Activated CD4-positive, alpha-beta T cell treated with anti-CD3 and anti-CD28 coated beads, Interleukin-2, amount 10 ng/mL, durations not matched to agents 7 days and 5 days (primary cell): ENCODE measurements around the gene NFKB1. TPM values are rescaled to one million over a fixed set of nuclear protein-coding genes. Genes with fewer than 3 reads are reported as not detected.

Experiments
- CTCF ChIA-PET: fragments of 350-600 bp; sonication (Branson Sonifier 250); formaldehyde crosslinking; loops from one replicate; lab custom pipeline; 2021; ENCODE audit warnings: antibody characterized with exemption; lab: Charles Lee
- POLR2A ChIA-PET: fragments of 350-600 bp; sonication (Branson Sonifier 250); formaldehyde crosslinking; loops from one replicate; lab custom pipeline; 2021; ENCODE audit warnings: antibody characterized with exemption; lab: Charles Lee
- DNase-seq: peaks from one replicate; pipeline ENCODE4 v3.0.0-alpha.2; 2020
- H3K27ac Mint-ChIP-seq: one replicate; pipeline ENCODE4 v1.8.0; 2021; ENCODE audit warnings: mild to moderate bottlenecking, moderate library complexity, mixed read lengths
- H3K27me3 Mint-ChIP-seq: one replicate; pipeline ENCODE4 v1.8.0; 2021; ENCODE audit warnings: mixed read lengths
- H3K36me3 Mint-ChIP-seq: one replicate; pipeline ENCODE4 v1.8.0; 2021; ENCODE audit warnings: low read depth, mixed read lengths
- H3K4me1 Mint-ChIP-seq: one replicate; pipeline ENCODE4 v1.8.0; 2021; ENCODE audit warnings: mixed read lengths
- H3K4me3 Mint-ChIP-seq: one replicate; pipeline ENCODE4 v1.8.0; 2021; ENCODE audit warnings: mild to moderate bottlenecking, moderate library complexity, mixed read lengths
- H3K9me3 Mint-ChIP-seq: one replicate; pipeline ENCODE4 v1.8.0; 2021; ENCODE audit warnings: mixed read lengths
- total RNA-seq, 2 experiments: library from RNA; stranded (reverse); gene quantifications; one replicate each; pipeline ENCODE4 v1.2.3, GENCODE V29; 2021

NFKB1 gene
- total RNA-seq, 2 experiments from 2014 or later = 135 to 142 TPM

DNA sequence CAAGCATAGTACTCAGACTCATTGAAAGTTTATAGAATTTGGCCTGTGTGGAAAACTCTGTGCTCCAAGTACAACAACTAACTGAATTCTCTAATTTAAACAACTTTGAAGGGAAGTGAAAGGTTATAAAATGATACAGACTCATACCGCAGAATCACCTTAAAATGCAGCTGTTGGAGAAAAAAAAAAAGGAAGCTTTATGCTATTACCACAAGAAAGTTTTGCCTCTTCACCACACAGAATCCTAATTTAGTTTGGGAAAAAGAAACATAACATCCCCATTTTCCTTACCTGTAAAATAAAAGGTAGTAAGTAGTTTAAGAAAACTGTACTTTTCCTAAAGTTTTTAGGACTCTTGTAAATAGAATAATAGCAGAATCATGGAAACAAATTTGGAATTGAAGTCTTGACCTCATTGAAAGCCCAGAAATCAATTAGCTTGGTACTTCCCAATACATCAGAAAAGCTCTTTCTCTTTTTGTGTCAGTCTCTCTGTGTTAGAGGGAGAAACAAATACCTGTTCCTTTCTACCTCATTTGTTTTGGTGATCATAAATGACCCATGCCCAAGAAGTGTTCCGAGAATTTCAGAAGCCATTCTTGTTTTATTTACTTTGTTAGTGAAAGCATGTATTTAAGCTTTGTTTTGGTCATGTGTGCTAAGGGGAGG is 78.8 kb downstream of the NFKB1 start:
- H3K27me3 Mint-ChIP-seq = no peaks in the 10 kb centered on the region
- DNase-seq = no peak
- no peak overlapping the region for H3K4me3 Mint-ChIP-seq
- H3K4me1 Mint-ChIP-seq = peaks cover 82% of the 10 kb centered on the region
- POLR2A ChIA-PET = no interaction called here
- peak overlapping the region; percentile 43 for H3K27ac Mint-ChIP-seq
- CTCF ChIA-PET = interaction anchor here (0.9 to 1.6 kb wide), 2 partner anchors 11 to 32 kb away, joined by 3 to 11 read pairs; no protein-coding TSS in a partner anchor
- peaks cover 81% of the 10 kb centered on the region for H3K36me3 Mint-ChIP-seq
- no peaks in the 10 kb centered on the region for H3K9me3 Mint-ChIP-seq

DNA sequence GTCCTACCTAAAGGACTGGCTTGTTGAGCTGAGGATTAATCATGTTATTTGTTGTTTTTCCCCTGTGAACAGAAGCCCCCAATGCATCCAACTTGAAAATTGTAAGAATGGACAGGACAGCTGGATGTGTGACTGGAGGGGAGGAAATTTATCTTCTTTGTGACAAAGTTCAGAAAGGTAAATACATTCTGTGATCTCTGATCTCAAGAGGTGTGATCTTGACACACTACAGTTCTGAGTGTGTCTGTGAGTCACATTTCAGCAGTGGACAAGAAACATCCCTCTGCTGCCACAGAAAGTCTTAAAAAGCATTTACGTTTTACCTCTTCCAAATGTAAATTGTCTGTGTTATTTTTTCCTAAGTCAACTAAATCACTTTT is 79.3 kb downstream of the NFKB1 start:
- peaks cover 82% of the 10 kb centered on the region for H3K36me3 Mint-ChIP-seq
- peaks cover 82% of the 10 kb centered on the region for H3K4me1 Mint-ChIP-seq
- no peaks in the 10 kb centered on the region for H3K9me3 Mint-ChIP-seq
- H3K27ac Mint-ChIP-seq = peak overlapping the region; percentile 43
- POLR2A ChIA-PET = no interaction called here
- DNase-seq = no peak
- no peaks in the 10 kb centered on the region for H3K27me3 Mint-ChIP-seq
- CTCF ChIA-PET = no interaction called here
- H3K4me3 Mint-ChIP-seq = no peak overlapping the region

DNA sequence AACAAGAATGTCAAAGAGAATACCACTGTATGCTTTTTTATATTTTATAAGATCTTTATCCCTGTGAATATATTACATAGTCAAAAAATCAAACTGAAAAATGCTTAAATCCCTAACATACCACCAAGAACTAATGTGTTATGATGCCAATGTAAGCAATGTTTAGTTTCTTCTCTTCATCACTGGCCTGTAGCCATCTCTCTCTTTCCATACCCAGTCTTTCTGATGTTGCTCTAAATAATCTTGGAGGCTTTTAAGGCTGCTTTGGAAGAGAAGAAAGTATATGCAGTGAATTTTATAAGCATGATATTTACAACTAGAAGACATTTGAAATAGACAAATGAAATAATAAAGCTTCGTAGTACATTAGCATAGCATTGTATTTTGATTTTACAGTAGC is 82.9 kb downstream of the NFKB1 start:
- Mint-ChIP-seq H3K27me3 (no peaks in the 10 kb centered on the region), H3K9me3 (peaks cover 3% of the 10 kb centered on the region), H3K27ac (no peak overlapping the region), H3K36me3 (peaks cover 81% of the 10 kb centered on the region), H3K4me3 (no peak overlapping the region), H3K4me1 (peaks cover 90% of the 10 kb centered on the region)
- ChIA-PET POLR2A (no interaction called here), CTCF (interaction anchor here (0.8 to 1.3 kb wide), 4 partner anchors 20 to 85 kb away, joined by 3 to 4 read pairs (median 4); no protein-coding TSS in a partner anchor)
- no peak for DNase-seq

DNA sequence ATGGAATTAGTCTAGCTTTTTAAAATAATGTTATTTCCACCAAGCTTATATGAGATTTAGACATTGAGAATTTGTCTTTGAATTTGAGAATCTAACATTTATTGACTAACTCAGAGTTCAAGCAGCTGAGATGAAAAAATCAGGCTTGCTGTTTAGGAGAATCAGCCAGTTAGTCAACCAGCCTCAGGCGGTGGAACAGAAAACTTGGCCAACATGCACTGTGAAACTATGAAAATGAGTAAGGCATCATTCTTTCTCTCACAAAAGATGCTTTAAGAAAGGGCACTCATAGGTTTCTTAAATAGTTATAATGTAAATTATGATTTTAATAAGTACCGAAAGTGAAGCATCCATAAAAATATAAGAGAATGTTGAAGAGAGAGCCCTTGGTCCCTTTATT is 84.2 kb downstream of the NFKB1 start:
- CTCF ChIA-PET = interaction anchor here (0.6 to 1.3 kb wide), 5 partner anchors 9 to 86 kb away, joined by 3 to 4 read pairs (median 3); no protein-coding TSS in a partner anchor
- Mint-ChIP-seq H3K9me3 (peaks cover 11% of the 10 kb centered on the region), H3K36me3 (peaks cover 83% of the 10 kb centered on the region), H3K4me3 (no peak overlapping the region), H3K27ac (peak overlapping the region; percentile 90), H3K4me1 (peaks cover 91% of the 10 kb centered on the region), H3K27me3 (no peaks in the 10 kb centered on the region)
- POLR2A ChIA-PET = no interaction called here
- DNase-seq = no peak

DNA sequence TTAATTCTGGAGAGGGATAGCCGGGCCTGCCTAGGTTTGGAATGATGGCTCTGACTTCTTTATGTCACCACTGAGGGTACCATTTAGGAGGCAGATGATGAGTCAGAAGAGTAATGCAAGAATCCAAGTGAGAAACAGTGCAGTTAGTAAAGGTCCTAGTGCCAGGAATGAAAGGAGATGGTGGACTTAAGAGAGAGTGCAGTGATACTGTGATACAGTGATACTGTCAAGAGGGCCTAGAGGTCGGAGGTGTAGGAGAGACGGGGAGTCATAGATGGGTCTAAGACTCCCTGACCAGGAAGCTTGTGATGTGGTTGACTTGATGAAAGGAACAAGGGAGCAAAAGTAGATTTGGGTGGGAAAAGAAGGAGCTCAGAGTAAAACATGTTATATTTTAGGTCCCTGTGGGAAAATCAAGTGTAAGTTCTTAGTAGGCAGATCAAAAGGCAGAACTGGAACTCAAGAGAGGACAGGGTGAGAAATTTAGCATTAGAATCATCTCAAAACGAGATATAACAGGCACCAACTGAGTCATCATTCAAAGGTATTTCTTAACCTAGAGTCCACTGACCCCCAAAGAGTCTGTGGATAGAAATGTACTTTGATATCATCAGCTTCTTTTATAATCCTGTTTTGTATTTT is 85.0 kb downstream of the NFKB1 start:
- ChIA-PET CTCF (interaction anchor here (1.3 to 1.8 kb wide), 2 partner anchors 9 to 25 kb away, joined by 4 read pairs; no protein-coding TSS in a partner anchor), POLR2A (no interaction called here)
- Mint-ChIP-seq H3K4me1 (peaks cover 93% of the 10 kb centered on the region), H3K4me3 (peak overlapping the region; percentile 49), H3K9me3 (peaks cover 17% of the 10 kb centered on the region), H3K27ac (peak overlapping the region; percentile 90), H3K36me3 (peaks cover 87% of the 10 kb centered on the region), H3K27me3 (no peaks in the 10 kb centered on the region)
- DNase-seq = no peak

DNA sequence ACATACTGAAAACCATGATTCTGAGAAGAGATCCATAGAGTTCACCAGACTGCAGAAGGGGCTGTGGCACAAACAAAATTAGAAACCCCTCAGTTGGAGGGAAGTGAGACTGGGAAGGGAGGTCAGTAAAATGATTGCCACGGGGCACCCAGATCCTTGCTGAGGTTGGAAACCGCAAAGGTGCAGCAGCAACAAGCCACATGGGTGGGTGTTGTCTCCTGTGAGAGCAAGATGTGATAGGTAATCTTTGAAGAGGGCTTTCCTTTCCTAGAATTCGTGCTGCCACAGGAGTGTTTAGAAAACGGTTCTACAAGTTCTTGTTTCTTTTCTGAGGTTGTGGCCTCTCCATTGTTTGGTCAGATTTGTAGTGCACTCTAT is 85.5 kb downstream of the NFKB1 start:
- DNase-seq = peak; percentile 75
- ChIA-PET POLR2A (no interaction called here), CTCF (interaction anchor here (1.8 kb wide), 1 partner anchor 24 kb away, joined by 4 read pairs; no protein-coding TSS in a partner anchor)
- Mint-ChIP-seq H3K36me3 (peaks cover 91% of the 10 kb centered on the region), H3K4me1 (peaks cover 94% of the 10 kb centered on the region), H3K27me3 (no peaks in the 10 kb centered on the region), H3K27ac (peak overlapping the region; percentile 90), H3K9me3 (peaks cover 20% of the 10 kb centered on the region), H3K4me3 (peak overlapping the region; percentile 49)

DNA sequence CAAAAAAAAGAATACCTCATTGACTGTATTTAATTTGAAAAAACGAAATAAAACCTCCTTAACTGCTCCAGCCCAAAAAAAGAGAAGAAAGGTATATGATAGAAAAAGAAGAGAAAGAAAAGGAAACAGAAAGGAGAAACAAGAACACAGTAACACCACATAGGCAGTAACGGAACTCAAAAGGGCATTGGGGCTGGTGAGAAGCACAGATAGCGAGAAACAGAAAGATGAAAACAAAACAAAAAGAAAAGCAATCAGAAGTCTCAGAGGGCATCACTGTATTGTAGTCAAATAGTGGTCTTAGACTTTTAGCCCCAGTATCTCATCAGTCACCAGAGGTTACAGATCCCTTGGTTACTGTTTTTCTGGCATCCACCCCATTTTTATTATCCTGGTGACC is 88.6 kb downstream of the NFKB1 start:
- Mint-ChIP-seq H3K4me3 (no peak overlapping the region), H3K27ac (peak overlapping the region; percentile 87)

DNA sequence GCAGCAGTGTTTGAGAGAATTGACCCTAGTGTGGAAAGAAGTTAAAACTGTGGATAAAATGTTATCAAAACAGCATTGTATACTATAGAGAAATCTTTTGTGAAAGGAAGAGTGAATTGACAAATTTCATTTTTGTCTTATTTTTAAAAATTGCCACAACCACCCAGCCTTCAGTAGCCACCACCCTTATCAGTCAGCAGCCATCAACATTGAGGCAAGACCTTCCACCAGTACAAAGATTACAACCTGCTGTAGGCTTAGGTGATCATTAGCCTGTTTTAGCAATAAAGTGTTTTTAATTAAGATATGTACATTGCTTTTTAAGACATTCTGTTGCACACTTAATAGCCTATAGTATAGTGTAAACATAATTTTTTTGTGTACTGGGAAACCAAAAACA is 91.1 kb downstream of the NFKB1 start:
- H3K36me3 Mint-ChIP-seq = peaks cover 93% of the 10 kb centered on the region
- ChIA-PET CTCF (no interaction called here), POLR2A (no interaction called here)
- peaks cover 37% of the 10 kb centered on the region for H3K9me3 Mint-ChIP-seq
- peaks cover 94% of the 10 kb centered on the region for H3K4me1 Mint-ChIP-seq
- no peaks in the 10 kb centered on the region for H3K27me3 Mint-ChIP-seq
- no peak overlapping the region for H3K4me3 Mint-ChIP-seq
- no peak for DNase-seq
- H3K27ac Mint-ChIP-seq = peak overlapping the region; percentile 79

More for the DNA sequence above, 88.6 kb downstream of the NFKB1 start:
- H3K27me3 Mint-ChIP-seq = no peaks in the 10 kb centered on the region
- CTCF ChIA-PET = interaction anchor here (1.4 kb wide), 1 partner anchor 86 kb away, joined by 3 read pairs; no protein-coding TSS in a partner anchor
- peaks cover 89% of the 10 kb centered on the region for H3K36me3 Mint-ChIP-seq
- peaks cover 96% of the 10 kb centered on the region for H3K4me1 Mint-ChIP-seq
- DNase-seq = no peak
- peaks cover 37% of the 10 kb centered on the region for H3K9me3 Mint-ChIP-seq
- POLR2A ChIA-PET = no interaction called here

DNA sequence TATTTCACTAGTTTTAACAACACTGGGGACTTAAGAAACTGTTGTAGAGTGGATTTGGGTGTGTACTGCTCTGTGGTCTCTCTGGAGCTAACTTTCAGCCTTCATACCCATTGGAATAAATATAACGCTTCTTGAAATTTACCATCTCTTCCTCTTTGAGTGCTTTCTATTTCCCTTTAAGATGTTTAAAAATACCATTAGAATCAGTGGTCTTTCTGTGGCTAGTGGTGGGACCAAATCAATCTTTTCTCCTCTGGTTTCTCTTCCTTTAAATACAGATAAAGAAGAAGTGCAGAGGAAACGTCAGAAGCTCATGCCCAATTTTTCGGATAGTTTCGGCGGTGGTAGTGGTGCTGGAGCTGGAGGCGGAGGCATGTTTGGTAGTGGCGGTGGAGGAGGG is 92.0 kb downstream of the NFKB1 start:
- H3K9me3 Mint-ChIP-seq = peaks cover 34% of the 10 kb centered on the region
- H3K4me3 Mint-ChIP-seq = no peak overlapping the region
- POLR2A ChIA-PET = no interaction called here
- peaks cover 93% of the 10 kb centered on the region for H3K36me3 Mint-ChIP-seq
- no peaks in the 10 kb centered on the region for H3K27me3 Mint-ChIP-seq
- peak overlapping the region; percentile 79 for H3K27ac Mint-ChIP-seq
- DNase-seq = no peak
- CTCF ChIA-PET = no interaction called here
- peaks cover 94% of the 10 kb centered on the region for H3K4me1 Mint-ChIP-seq

DNA sequence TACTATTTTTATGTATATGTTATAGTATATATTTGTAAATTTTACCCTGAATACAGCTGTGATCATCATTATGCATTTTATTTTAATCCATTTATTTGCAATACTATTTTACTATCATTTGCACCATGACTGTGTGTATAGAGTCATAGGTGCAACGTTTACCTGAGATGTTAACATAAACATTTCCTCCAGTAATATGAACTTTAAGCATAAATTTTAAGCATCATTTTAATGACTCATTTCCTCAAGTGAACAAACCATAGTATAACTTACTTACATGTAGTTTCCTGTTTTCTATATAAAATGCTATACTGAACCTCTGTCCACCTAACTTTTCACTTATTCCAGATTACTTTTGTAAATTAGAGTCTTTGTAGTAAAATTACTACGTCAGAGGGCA is 92.8 kb downstream of the NFKB1 start:
- H3K36me3 Mint-ChIP-seq = peaks cover 91% of the 10 kb centered on the region
- no peaks in the 10 kb centered on the region for H3K27me3 Mint-ChIP-seq
- CTCF ChIA-PET = no interaction called here
- POLR2A ChIA-PET = no interaction called here
- peaks cover 94% of the 10 kb centered on the region for H3K4me1 Mint-ChIP-seq
- no peak for DNase-seq
- H3K27ac Mint-ChIP-seq = peak overlapping the region; percentile 62
- H3K9me3 Mint-ChIP-seq = peaks cover 34% of the 10 kb centered on the region
- H3K4me3 Mint-ChIP-seq = no peak overlapping the region

DNA sequence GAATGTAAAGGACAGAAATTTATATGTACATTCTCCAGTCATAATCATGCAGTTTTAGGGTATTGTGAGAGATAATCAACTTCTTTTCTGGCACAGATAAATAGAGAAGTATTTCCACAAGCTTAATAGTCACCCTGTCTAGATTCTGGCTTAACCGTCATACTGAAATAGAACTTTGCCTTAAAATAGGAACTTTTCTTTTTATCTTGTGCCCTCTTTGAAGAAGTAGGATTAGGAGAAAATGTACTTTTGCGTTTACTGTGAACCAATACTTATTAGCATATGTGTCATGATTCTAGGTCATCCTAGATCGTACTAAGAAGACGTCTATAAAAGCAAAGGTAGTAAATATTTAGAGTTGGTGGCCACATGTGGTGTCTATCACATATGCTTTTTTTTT is 95.4 kb downstream of the NFKB1 start:
- CTCF ChIA-PET = interaction anchor here (1.2 kb wide), 1 partner anchor 15 kb away, joined by 3 read pairs; no protein-coding TSS in a partner anchor
- Mint-ChIP-seq H3K9me3 (peaks cover 19% of the 10 kb centered on the region), H3K4me3 (no peak overlapping the region), H3K4me1 (peaks cover 92% of the 10 kb centered on the region), H3K27ac (peak overlapping the region; percentile 56), H3K27me3 (no peaks in the 10 kb centered on the region), H3K36me3 (peaks cover 90% of the 10 kb centered on the region)
- no peak for DNase-seq
- POLR2A ChIA-PET = no interaction called here

DNA sequence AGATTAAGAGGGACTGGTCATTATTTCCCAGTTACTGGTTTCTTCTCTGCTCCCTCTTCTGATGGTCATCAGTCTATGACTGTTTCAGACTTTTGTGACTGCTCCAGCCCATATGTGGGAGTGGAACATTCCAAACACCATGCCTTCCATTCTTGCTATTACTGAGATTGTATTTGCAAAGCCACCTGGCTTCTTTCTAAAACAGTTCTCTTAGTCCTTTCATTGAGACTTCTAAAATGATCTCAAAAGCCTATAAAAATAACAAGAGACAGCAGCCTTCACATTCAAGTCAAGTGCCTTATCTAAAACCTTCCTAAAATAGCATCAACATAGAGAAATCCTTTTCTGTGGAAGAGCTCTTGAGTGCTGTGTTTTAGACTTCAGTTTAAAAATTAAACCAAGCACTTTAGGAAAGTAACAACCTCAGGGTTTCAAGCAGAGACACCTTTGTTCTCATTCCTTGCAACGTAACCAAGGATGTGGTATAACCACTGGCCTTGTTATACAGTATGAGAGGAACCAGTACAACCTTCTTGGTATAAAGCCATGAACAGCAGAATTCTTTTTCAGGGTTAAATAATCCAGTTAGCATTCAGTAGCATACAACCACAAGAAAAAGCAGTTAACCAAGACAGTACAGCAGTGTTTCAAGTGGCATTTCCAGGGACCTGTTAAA is 97.1 kb downstream of the NFKB1 start:
- H3K36me3 Mint-ChIP-seq = peaks cover 85% of the 10 kb centered on the region
- POLR2A ChIA-PET = interaction anchor here (0.6 kb wide), 1 partner anchor 254 kb away, joined by 3 read pairs; no protein-coding TSS in a partner anchor

More for the DNA sequence above, 97.1 kb downstream of the NFKB1 start:
- H3K9me3 Mint-ChIP-seq = peaks cover 6% of the 10 kb centered on the region
- DNase-seq = peak; percentile 75
- H3K4me3 Mint-ChIP-seq = peak overlapping the region; percentile 51
- CTCF ChIA-PET = interaction anchor here (0.6 to 1.3 kb wide), 4 partner anchors 11 to 152 kb away, joined by 3 read pairs; no protein-coding TSS in a partner anchor
- H3K27ac Mint-ChIP-seq = peak overlapping the region; percentile 94
- no peaks in the 10 kb centered on the region for H3K27me3 Mint-ChIP-seq
- peaks cover 81% of the 10 kb centered on the region for H3K4me1 Mint-ChIP-seq
